Gastrocnemius medialis (tissue), 4 donors: ENCODE results near the gene GIT1. TPM values are rescaled to one million over a fixed set of nuclear protein-coding genes. Genes with fewer than 3 reads are reported as not detected.
A peak's percentile ranks its signal among the peaks of the same experiment; 100 is the strongest.

Experiments
- ATAC-seq, 2 donors: fragments of 150-250 bp; one replicate each; pipeline ENCODE4 v1.9.1; 2016
- DNase-seq, 2 donors: peaks; one replicate each; pipeline ENCODE4 v3.0.0-alpha.2; 2019
- H3K27ac ChIP-seq, 4 donors: fragments of 200-600 bp; sonication (generic); 1 replicate in 1 of 4; 2 replicates in 3 of 4; pipeline ENCODE4 v1.5.1; 2016 to 2018; ENCODE audit warnings: mild to moderate bottlenecking in 2 of 4, moderate library complexity in 1 of 4
- H3K27me3 ChIP-seq, 3 donors: fragments of 200-600 bp; sonication (generic) in 2 of 3; 1 replicate in 1 of 3; 2 replicates in 2 of 3; pipeline versions ENCODE4 v1.5.1 to v1.6.0; 2016 to 2019; ENCODE audit warnings: mild to moderate bottlenecking in 1 of 3, moderate library complexity in 1 of 3
- H3K36me3 ChIP-seq, 2 donors: fragments of 200-600 bp; sonication (generic) in 1 of 2; one replicate each; pipeline ENCODE4 v1.5.1; 2017 to 2018
- H3K4me1 ChIP-seq, 2 donors: fragments of 200-600 bp; sonication (generic) in 1 of 2; one replicate each; pipeline ENCODE4 v1.5.1; 2016 to 2017; ENCODE audit warnings: mild to moderate bottlenecking in 2 of 2
- H3K4me3 ChIP-seq, 4 donors: fragments of 200-600 bp; sonication (generic) in 3 of 4; 1 replicate in 1 of 4; 2 replicates in 3 of 4; pipeline ENCODE4 v1.5.1; 2016 to 2019; ENCODE audit warnings: mild to moderate bottlenecking in 2 of 4
- H3K9me3 ChIP-seq, 3 donors: fragments of 200-600 bp; sonication (generic) in 2 of 3; 1 replicate in 1 of 3; 2 replicates in 2 of 3; pipeline ENCODE4 v1.5.1; 2016 to 2019
- POLR2A ChIP-seq, 2 donors: fragments of 450-650 bp; IDR thresholded peaks; one replicate each; pipeline ENCODE4 v1.6.1; 2017; ENCODE audit warnings: antibody characterized with exemption in 2 of 2, mild to moderate bottlenecking in 2 of 2, moderate library complexity in 2 of 2
- in situ Hi-C, 4 donors: fragments of 200-750 bp; cut with MboI; loops; one replicate each; pipeline versions ENCODE4 v1.15.0 to v1.8.0; 2017; ENCODE audit warnings: low sequenced_read_pairs in 4 of 4
- intact Hi-C: fragments of 100-400 bp; cut with DNase I; formaldehyde crosslinking; loops from one replicate; pipeline ENCODE4 v1.15.1; 2023; ENCODE audit warnings: low total_unique reads
- total RNA-seq, 4 donors: library from RNA; depleted of rRNA; stranded (reverse); fragments of >200 nt; gene quantifications; one replicate each; pipeline versions ENCODE4 v1.1.0 to v1.2.3, GENCODE V29; 2016
- TF ChIP-seq, protein P1 (sequence below), 5 experiments: fragments of 450-650 bp in 3 of 5; fragments of 200-600 bp in 2 of 5; sonication (generic) in 2 of 5; IDR thresholded peaks in 4 of 5; conservative IDR thresholded peaks in 1 of 5; 1 replicate in 4 of 5; 2 replicates in 1 of 5; pipeline ENCODE4 v1.5.1; 2016 to 2019; ENCODE audit warnings: antibody characterized with exemption in 5 of 5, mild to moderate bottlenecking in 3 of 5, moderate library complexity in 3 of 5

Gene GIT1
- total RNA-seq, 4 donors from 2014 or later = 30.2 to 62.2 (median 41.1) TPM

DNA sequence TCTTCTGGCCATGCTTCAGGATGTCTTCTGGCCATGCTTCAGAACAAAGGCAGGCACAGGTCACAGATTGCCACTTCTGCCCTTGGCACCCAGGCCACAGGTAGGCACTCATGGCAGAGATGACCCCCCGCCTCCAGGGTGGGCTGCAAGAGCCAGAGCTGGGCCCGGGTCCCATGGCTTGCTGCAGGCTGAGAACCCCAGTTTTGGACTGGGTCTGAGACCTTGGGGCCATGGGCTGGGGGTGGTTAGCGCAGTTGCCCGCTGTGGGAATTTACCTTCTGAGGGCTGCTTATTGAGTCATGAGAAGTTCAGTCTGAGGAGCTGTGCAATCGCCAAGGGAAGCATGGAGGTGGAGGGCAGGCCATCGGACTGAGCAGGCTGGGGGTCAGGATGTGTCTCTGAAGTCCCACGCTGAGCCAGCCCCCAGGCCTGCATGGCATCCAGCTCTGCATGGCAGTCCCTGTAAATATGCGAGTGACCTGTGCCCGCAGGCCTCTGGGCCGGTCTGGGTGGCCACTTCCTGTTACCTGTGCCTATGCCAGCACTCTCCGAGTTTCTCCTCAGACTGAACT is 5.2 kb upstream of the GIT1 start:
- intact Hi-C loops (no loop called here), in situ Hi-C loops (loop anchor here in 1 of 4 donors (25.0 kb wide), 1 partner anchor 343 kb away; the partner anchor contains the start of genes EFCAB5 and SSH2)
- TF ChIP-seq, protein P1, sequence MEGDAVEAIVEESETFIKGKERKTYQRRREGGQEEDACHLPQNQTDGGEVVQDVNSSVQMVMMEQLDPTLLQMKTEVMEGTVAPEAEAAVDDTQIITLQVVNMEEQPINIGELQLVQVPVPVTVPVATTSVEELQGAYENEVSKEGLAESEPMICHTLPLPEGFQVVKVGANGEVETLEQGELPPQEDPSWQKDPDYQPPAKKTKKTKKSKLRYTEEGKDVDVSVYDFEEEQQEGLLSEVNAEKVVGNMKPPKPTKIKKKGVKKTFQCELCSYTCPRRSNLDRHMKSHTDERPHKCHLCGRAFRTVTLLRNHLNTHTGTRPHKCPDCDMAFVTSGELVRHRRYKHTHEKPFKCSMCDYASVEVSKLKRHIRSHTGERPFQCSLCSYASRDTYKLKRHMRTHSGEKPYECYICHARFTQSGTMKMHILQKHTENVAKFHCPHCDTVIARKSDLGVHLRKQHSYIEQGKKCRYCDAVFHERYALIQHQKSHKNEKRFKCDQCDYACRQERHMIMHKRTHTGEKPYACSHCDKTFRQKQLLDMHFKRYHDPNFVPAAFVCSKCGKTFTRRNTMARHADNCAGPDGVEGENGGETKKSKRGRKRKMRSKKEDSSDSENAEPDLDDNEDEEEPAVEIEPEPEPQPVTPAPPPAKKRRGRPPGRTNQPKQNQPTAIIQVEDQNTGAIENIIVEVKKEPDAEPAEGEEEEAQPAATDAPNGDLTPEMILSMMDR (IDR thresholded peaks at IDR 0.05 in 4 of 5, conservative IDR thresholded peaks at IDR 0.05 in 1 of 5) = no peak
- no peak for TF ChIP-seq POLR2A (IDR thresholded peaks at IDR 0.05)
- Histone ChIP-seq H3K4me3 (peak overlapping the region in 1 of 4 donors; percentile 57), H3K27ac (no peak overlapping the region), H3K27me3 (no peaks in the 10 kb centered on the region), H3K36me3 (no peaks in the 10 kb centered on the region), H3K4me1 (peaks cover 36 to 40% of the 10 kb centered on the region in 2 donors), H3K9me3 (no peaks in the 10 kb centered on the region)
- no peak for ATAC-seq
- no peak for DNase-seq

DNA sequence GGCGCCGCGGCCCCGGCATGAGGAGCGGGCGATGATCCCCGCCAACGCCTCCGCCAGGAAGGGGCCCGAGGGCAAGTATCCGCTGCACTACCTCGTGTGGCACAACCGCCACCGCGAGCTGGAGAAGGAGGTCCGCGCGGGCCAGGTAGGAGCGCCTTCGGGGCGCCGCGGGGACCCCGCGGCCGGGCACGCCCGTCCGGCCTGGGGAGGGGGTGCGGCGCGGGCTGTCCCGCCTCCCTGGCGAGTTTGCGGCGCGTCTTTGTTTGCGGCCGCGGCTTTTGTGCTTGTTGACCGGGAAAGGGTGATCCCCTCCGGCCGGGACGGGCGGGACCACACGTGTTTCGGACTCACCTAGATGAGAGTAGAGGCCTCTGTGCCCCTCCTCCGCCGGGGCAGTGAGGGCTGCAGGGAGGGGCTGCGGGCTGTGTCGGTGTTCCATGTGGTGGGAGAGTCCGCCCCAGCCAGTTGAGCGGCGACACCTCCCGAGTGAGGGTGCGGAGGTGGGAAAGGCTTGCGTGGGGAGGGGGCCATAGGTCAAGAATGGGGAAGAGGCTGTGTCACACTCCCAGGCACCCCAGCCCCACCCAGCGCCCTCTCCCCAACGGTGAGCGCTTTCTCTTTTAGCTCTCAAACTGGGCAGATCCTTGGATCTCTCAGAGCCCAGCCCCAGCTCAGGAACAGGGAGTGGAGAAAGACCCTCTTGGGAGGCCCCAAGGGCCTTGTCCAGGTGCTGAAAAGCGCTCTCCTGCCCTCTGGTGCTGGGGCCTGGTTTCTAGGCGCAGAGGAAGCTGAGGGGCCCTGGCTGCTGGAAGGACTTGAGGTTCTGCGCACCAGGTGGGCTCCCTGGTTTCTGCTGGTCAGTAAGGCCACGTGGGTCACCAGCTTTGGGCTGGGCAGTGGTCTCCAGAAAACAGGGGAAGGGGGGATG is 4.4 kb upstream of the GIT1 start:
- DNase-seq (no peak), ATAC-seq (no peak)
- H3K4me1 ChIP-seq = peaks cover 36 to 40% of the 10 kb centered on the region in 2 donors
- H3K36me3 ChIP-seq = no peaks in the 10 kb centered on the region
- H3K27ac ChIP-seq = peak overlapping the region in 2 of 4 donors; percentile 35 to 47
- TF ChIP-seq, protein P1 (IDR thresholded peaks at IDR 0.05 in 4 of 5, conservative IDR thresholded peaks at IDR 0.05 in 1 of 5) = peak in 2 of 5 experiments; percentile 17 to 21
- no peak for TF ChIP-seq POLR2A (IDR thresholded peaks at IDR 0.05)
- intact Hi-C loops = no loop called here
- no peaks in the 10 kb centered on the region for H3K27me3 ChIP-seq
- H3K9me3 ChIP-seq = no peaks in the 10 kb centered on the region
- peak overlapping the region; percentile 57 to 77 (median 68) for H3K4me3 ChIP-seq
- in situ Hi-C loops = loop anchor here in 1 of 4 donors (25.0 kb wide), 1 partner anchor 343 kb away; the partner anchor contains the start of genes EFCAB5 and SSH2

DNA sequence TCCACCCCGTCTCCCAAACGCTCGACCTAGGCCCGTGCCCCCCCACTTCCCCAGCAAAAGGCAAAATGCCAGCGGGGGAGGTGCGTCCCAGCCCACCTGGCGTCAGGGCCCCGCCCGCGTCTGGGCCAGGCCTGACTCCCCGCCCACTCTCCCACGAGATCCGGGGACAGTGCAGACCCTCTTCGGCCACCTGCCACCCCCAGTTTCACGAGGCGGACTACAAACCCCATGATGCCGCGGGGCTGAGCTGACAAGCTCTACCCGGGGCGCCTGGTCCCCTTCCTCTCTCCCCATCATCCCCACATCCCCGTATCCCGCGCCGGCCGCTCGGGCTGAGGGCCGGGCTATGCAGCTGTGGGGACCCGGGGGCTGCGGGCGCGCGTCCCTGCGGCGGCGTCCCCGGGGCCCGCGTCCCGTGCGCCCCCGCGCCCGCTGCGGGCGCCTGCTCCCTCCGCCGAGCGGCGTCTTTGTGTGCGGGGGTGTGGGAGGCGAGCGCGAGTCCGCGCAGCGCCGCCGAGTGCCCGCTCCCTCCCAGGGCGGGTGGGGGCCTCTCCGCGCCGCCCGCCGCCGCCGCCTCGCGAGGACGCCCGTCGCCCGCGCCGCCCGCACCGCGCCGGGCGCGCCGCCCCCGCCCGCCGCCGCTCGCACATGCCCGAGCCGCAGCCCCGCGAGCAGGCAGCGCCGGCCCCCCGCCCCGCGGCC is 3.6 kb upstream of the GIT1 start, which contains the start of gene ANKRD13B:
TSS of gene ANKRD13B (plus strand) at position 283 of the 702 bp plus-strand sequence. CDS start 490 bp downstream, outside the sequence.
- Histone ChIP-seq H3K4me3 (peak within 1 kb of the TSS; percentile 62 to 89 (median 70)), H3K36me3 (no peaks in the 10 kb centered on the region), H3K27me3 (no peaks in the 10 kb centered on the region), H3K4me1 (peaks cover 39 to 47% of the 10 kb centered on the region in 2 donors), H3K9me3 (no peaks in the 10 kb centered on the region), H3K27ac (peak within 1 kb of the TSS; percentile 85 to 98 (median 93))
- TF ChIP-seq POLR2A (IDR thresholded peaks at IDR 0.05) = no peak
- TF ChIP-seq, protein P1 (IDR thresholded peaks at IDR 0.05 in 4 of 5, conservative IDR thresholded peaks at IDR 0.05 in 1 of 5) = no peak
- DNase-seq = no peak
- intact Hi-C loops = no loop called here
- no peak for ATAC-seq
- in situ Hi-C loops = loop anchor here in 1 of 4 donors (25.0 kb wide), 1 partner anchor 344 kb away; the partner anchor contains the start of genes EFCAB5 and SSH2
